HG03196 (cell line): ENCODE data around the gene FOXD4L3.
"Not testable (repeated sequence)": the region's sequence is repeated elsewhere in the genome, so short reads cannot be mapped to it uniquely, and the experiment has no call there.

ENCODE experiments used
- ATAC-seq: cut with Tn5 transposase; IDR thresholded peaks from one replicate; pipeline ENCODE4 v1.9.1; 2021; ENCODE audit not compliant: unreplicated experiment

Gene FOXD4L3

DNA sequence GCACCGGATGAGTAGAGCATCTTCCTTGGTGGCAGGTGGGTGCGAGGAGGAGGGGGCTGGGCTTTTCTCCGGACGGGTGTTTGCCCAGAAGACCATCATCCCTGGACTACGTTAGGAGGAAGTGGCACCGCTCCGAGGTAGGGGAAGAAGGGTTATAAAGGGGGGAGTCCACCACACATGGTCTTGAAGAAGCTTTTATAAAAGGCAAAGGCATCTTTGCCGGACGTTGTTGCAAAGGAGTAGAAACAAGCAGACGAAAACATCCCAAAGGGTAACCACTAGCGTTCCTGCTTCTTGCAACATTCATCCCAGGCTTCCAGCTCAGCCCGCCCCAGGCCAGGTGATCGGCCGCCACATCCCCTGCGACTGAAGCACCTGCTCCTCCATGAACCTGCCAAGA lies at the start of gene FOXD4L3:
Gene FOXD4L3, plus strand, starts transcription at position 301 of the 400 bp plus-strand sequence. Its CDS starts 85 bp downstream, at position 386.
- ATAC-seq: not testable (repeated sequence)

DNA sequence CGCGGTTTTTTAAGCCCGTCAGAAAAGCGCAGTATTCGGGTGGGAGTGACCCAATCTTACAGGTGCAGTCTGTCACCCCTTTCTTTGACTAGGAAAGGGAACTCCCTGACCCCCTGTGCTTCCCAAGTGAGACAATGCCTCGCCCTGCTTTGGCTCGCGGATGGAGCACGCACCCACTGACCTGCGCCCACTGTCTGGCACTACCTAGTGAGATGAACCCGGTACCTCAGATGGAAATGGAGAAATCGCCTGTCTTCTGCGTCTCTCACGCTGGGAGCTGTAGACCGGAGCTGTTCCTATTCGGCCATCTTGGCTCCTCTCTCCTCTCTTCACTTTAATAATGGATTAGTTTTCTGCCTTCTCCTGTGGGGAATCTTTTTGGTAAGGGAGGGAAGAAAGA lies 21.6 kb upstream of the FOXD4L3 start:
- not testable (repeated sequence) for ATAC-seq

GRCh38 chr9:68303771-68304170 lies 1.1 kb downstream of the FOXD4L3 start:
- not testable (repeated sequence) for ATAC-seq

GRCh38 chr9:68304212-68304611 lies 1.5 kb downstream of the FOXD4L3 start:
- not testable (repeated sequence) for ATAC-seq

- not testable (repeated sequence) for ATAC-seq
Observed at GRCh38 chr9:68304777-68305176, 2.1 kb downstream of the FOXD4L3 start.

DNA sequence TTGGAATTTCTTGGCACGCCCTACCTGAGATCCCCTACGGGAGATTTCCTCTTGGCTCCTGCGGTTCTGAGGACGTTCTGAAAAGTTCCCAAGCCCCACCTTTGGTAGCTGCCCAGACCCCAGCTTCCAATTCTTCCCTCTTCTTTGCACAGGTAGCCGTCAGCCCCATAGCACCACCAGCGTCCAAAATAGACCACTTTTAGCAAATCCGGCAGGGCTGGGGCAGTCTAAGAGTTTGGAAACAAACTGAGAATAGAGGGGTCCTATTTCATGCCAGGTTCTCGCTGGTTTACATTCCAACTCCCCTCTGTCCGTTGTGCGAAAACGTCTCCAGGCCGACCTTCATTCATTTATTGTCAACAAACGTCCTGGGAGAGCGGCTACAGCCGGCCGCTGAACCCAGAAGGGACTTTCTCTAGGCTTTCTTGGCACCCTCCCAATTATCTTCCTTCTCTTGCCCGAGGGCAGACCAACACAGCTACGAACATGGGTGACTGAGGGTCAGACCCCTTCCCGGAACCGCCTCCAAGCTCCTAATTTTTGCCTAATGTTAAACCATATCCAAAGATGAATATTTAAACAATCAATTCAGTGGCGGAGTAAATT lies 3.1 kb downstream of the FOXD4L3 start:
- ATAC-seq: not testable (repeated sequence)

- not testable (repeated sequence) for ATAC-seq
Observed at GRCh38 chr9:68306391-68306964, 3.8 kb downstream of the FOXD4L3 start.

DNA sequence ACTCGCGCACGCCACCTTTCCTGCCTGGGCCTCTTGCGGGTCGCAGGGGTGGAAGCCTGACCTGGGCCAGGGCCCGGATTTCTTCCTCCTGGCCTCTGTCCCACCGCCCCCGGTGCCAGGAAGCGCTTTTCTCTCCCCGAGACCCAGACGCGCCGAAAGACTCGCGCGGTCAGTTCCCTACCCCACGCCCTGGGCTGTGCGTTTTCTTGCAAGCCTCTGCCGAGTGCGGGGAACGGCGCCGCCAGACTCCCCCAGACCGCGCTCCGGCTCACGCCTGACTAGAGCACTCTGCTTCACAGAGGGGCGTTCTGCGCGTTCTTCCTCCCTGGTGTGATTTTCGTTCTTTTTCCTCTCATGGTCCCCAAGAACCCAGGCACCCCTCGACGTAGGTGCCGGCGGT lies 4.5 kb downstream of the FOXD4L3 start:
- not testable (repeated sequence) for ATAC-seq

DNA sequence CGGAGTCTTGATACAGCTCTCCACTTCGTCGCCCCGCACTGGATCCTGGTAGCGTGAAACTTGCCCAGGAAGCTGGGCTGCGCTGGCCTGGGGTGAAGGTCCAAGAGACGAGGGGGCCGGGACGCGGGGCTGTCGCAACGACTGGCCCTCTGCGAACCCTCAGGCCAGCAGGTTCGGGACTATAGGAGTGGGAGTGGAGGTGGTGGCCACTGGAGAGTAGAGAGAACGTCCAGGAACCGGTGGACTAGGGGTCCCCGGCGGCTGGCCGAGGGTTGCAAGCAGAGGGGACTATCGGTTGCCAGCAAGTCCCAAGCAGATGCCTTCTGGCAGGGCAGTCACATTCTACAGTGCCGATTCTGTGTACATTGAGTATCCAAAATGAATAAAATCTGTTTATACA lies 5.0 kb downstream of the FOXD4L3 start:
- ATAC-seq: not testable (repeated sequence)

DNA sequence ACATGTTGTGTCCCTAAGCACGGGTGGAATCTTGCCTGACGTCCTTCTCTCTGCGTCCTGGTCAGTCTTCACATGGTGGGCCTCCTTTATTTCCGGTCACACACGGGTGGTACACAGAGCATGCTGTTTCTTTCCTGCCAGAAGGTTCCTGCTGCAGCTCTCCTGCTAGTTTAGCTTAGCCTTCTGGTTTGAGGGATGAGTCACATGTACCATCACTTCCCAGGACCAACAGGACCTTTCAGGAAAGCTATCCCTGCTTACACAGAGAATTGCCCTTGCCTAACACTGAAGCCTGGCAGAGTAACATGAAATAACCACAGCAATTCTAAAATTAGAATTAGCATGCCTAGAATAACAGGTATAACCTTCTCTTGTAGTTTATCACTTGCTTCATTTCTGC lies 8.5 kb downstream of the FOXD4L3 start:
- ATAC-seq: not testable (repeated sequence)

GRCh38 chr9:68318209-68318608 lies 15.5 kb downstream of the FOXD4L3 start:
- not testable (repeated sequence) for ATAC-seq

- not testable (repeated sequence) for ATAC-seq
Observed at GRCh38 chr9:68323749-68324148, 21.1 kb downstream of the FOXD4L3 start.

GRCh38 chr9:68324518-68324917 lies 21.9 kb downstream of the FOXD4L3 start:
- not testable (repeated sequence) for ATAC-seq

DNA sequence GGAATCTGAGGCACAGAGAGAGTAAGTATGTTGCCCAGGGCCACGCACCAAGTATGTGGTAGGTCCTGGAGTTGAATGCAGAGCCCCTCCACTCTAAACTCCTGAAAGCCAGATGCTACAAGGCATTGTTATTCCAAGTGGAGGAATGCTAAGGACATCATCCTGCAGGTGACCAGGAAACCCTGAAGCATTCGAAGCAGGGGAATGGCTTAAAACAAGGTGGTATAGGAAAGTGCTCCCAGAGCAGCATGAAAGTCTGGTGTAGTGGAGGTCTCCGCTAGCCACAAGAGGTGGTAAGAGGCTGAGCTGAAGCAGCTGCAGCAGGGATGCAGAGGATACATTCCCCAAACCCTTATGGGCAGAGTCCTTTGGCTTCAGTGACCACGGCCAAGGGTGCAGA lies 26.4 kb downstream of the FOXD4L3 start:
- not testable (repeated sequence) for ATAC-seq

DNA sequence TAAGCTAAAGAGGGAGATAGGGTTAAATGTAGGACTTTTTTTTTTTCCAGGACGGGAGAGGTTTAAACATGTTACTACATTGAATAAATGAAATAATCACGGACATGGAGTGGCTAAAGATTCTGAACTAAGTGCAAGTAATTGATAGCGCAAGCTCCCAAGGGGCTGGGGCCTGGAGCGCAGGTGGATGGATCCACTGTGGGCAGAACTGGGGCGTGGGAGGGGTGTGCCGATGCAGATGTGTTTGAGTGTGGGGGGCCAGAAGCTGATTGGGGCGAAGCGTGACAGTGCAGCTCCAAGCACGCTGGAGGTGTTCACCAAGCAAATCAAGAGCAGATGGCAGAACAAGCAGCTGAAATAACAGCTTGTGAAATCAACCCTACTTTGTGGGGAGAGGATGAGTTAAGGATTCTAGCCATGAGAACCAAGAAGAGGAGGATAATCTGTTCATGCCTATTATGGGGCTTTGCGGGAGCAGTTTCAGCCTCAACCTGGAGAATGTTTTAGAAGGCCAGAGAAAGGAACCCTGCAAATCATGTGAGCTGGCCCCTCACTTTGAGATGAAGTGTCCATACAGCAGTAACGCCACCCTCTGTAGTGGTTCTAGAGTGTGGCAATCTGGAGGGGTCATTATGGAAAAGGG lies 28.0 kb downstream of the FOXD4L3 start:
- not testable (repeated sequence) for ATAC-seq

DNA sequence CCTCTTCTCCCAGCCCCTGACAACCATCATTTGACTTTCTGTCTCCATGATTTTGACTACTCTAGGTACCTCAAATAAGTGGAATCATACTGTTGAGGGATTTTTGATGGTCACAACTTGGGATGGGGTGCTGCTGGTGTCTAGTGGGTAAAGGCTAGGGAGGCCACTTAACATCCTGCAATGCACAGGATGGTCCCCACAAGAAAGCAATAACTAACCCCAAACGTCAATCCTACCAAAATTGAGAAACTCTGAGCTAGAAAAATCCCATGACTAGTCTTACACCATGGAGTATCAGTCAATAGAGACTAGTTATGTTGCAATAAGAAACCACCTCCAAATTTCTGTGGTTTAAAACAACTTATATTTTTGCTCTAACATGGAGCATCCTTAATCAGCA lies 29.5 kb downstream of the FOXD4L3 start:
- not testable (repeated sequence) for ATAC-seq

DNA sequence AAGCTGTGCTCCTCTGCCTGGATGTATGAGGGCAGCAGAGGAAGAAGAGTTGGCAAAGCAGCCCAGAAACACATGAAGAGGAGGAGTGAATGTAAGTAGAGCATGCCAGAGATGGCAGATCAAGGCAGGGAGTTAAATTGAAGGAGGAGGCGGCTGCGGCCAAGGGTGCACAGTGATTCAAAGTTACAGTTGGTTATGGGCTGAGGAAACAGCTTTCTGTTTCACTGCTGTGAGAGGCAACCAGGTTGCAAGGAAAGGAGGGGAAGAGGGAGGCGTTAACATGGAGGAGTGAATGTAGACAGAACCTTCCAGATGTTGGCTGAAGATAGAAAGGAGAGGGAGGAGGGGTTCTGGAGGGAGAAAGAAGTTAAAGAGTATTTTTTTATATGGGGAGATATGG lies 33.3 kb downstream of the FOXD4L3 start:
- not testable (repeated sequence) for ATAC-seq

GRCh38 chr9:68336639-68337339 lies 34.1 kb downstream of the FOXD4L3 start:
- ATAC-seq: not testable (repeated sequence)

- ATAC-seq: not testable (repeated sequence)
Observed at GRCh38 chr9:68338000-68338399, 35.3 kb downstream of the FOXD4L3 start.

DNA sequence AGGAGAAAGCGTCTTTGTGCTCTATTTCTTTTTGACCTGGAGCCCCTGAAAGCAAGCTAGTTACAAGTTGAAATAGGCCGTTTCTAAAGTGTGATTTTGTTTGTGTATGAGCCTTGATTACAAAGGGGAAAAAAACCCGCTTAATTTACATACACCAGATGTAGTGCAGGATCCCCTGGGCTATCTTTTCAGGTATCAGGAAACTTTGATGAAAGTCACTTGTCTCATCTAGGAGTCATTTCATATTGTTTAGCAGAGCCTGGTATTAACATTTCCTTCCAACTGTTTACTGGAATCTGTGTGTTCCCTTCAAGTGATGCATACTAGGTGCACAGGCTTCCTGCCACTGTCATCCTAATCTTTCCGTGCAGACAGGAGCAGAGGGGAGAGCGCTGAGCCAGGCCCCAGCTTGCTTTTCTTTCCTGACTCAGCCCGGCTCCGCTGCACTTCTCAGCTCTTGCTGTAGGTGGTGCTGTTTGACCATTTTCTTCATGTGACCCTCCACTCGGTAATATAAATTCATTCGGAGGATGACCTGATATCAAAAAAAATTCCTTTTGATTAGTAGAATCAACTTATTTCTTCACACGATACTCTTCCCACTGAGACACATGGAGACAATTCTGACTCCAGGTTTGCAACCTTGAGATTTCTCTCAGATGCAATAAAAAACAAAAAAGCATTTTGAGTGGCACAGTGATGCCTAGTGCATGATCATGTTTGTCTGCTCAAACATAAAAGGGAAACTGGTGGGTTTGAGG lies 39.8 kb downstream of the FOXD4L3 start:
- peak; percentile 74 for ATAC-seq

GRCh38 chr9:68343242-68343641 lies 40.6 kb downstream of the FOXD4L3 start:
- not testable (repeated sequence) for ATAC-seq
